Dendritic cell treated with granulocyte-macrophage colony-stimulating factor and Interleukin-4, amounts not matched to agents 40 ng/mL and 50 ng/mL, for 4 days (primary cell): ENCODE results near the gene ABHD6.
A peak's percentile ranks its signal among the peaks of the same experiment; 100 is the strongest.
"Not testable (repeated sequence)": the region's sequence is repeated elsewhere in the genome, so short reads cannot be mapped to it uniquely, and the experiment has no call there.

ENCODE experiments used
- H3K27ac Mint-ChIP-seq: one replicate; pipeline ENCODE4 v1.8.0; 2022; ENCODE audit warnings: mild to moderate bottlenecking, mixed read lengths
- H3K27me3 Mint-ChIP-seq: one replicate; pipeline ENCODE4 v1.8.0; 2022; ENCODE audit warnings: mild to moderate bottlenecking, mixed read lengths
- H3K36me3 Mint-ChIP-seq: one replicate; pipeline ENCODE4 v1.8.0; 2022; ENCODE audit warnings: low read depth, mixed read lengths
- H3K4me1 Mint-ChIP-seq: one replicate; pipeline ENCODE4 v1.8.0; 2022; ENCODE audit warnings: low read depth, mixed read lengths
- H3K4me3 Mint-ChIP-seq: one replicate; pipeline ENCODE4 v1.8.0; 2022; ENCODE audit warnings: mild to moderate bottlenecking, moderate library complexity, mixed read lengths
- H3K9me3 Mint-ChIP-seq: one replicate; pipeline ENCODE4 v1.8.0; 2022; ENCODE audit warnings: mixed read lengths
- intact Hi-C: fragments of 100-400 bp; cut with micrococcal nuclease; formaldehyde crosslinking; loops from one replicate; pipeline ENCODE4 v1.15.0; 2022

The ABHD6 gene

GRCh38 chr3:58288964-58289613 is 51.5 kb downstream of the ABHD6 start:
- H3K27me3 Mint-ChIP-seq, H3K9me3 Mint-ChIP-seq, H3K4me1 Mint-ChIP-seq, H3K4me3 Mint-ChIP-seq, H3K27ac Mint-ChIP-seq, intact Hi-C loops: not testable (repeated sequence)
- peaks cover 81% of the 10 kb centered on the region for H3K36me3 Mint-ChIP-seq

GRCh38 chr3:58290446-58290845 is 52.9 kb downstream of the ABHD6 start:
- H3K9me3 Mint-ChIP-seq, intact Hi-C loops, H3K27me3 Mint-ChIP-seq, H3K4me3 Mint-ChIP-seq, H3K4me1 Mint-ChIP-seq, H3K27ac Mint-ChIP-seq: not testable (repeated sequence)
- peaks cover 75% of the 10 kb centered on the region for H3K36me3 Mint-ChIP-seq

- Mint-ChIP-seq H3K4me3 (no peak overlapping the region), H3K4me1 (no peaks in the 10 kb centered on the region), H3K36me3 (peaks cover 68% of the 10 kb centered on the region), H3K9me3 (no peaks in the 10 kb centered on the region), H3K27me3 (no peaks in the 10 kb centered on the region), H3K27ac (no peak overlapping the region)
- intact Hi-C loops, result no loop called here
Observed at GRCh38 chr3:58291671-58292338, 54.2 kb downstream of the ABHD6 start.

GRCh38 chr3:58292866-58293265 is 55.3 kb downstream of the ABHD6 start:
- no peaks in the 10 kb centered on the region for H3K27me3 Mint-ChIP-seq
- no peaks in the 10 kb centered on the region for H3K4me1 Mint-ChIP-seq
- H3K9me3 Mint-ChIP-seq, result no peaks in the 10 kb centered on the region
- no peak overlapping the region for H3K27ac Mint-ChIP-seq
- no peak overlapping the region for H3K4me3 Mint-ChIP-seq
- peaks cover 58% of the 10 kb centered on the region for H3K36me3 Mint-ChIP-seq
- intact Hi-C loops, result no loop called here

- Mint-ChIP-seq H3K4me3 (no peak overlapping the region), H3K9me3 (no peaks in the 10 kb centered on the region), H3K36me3 (peaks cover 52% of the 10 kb centered on the region), H3K4me1 (no peaks in the 10 kb centered on the region), H3K27me3 (peaks cover 4% of the 10 kb centered on the region), H3K27ac (no peak overlapping the region)
- intact Hi-C loops, result no loop called here
Observed at GRCh38 chr3:58293516-58293915, 55.9 kb downstream of the ABHD6 start.

DNA sequence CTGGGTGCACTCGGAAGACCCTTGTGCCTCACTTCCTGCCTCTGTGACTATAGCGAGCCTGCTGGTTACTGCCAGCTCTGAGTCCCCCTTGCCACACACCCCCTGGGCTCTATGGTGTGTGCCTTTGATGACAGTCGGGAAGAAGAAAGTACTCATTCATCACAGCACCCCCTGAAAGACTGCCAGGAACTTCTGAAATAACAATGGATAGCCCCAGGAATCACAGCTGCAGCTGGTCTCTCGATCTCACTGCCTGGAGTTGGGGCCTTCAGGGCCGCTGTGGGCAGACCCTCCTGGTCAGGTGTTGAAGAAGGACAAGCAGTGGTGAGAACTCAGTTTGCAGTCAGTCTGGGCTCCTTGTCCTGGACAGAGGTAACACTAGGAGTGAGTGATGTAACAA is 58.7 kb downstream of the ABHD6 start:
- intact Hi-C loops, result no loop called here
- Mint-ChIP-seq H3K36me3 (peaks cover 35% of the 10 kb centered on the region), H3K9me3 (peaks cover 3% of the 10 kb centered on the region), H3K27ac (no peak overlapping the region), H3K27me3 (peaks cover 12% of the 10 kb centered on the region), H3K4me1 (no peaks in the 10 kb centered on the region), H3K4me3 (no peak overlapping the region)

DNA sequence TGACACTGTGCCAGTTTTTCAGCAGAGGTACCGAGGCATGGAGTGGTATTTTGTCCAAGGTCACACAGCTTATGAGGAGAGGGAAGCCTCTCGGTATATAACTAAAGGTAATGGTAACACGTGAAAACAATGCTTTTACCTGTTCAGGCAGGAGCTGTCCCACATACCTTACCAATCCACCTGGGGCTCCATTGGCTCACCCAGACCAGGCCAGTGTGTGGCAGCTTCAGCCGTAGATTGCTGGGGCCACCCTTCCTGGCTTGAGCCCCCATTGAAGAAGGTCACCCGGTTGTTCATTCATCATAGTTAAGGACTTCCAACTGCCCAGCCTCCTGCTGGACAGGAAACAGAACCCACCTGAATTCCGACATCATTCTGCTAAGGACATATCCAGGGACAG is 59.3 kb downstream of the ABHD6 start:
- intact Hi-C loops, result no loop called here
- Mint-ChIP-seq H3K27ac (no peak overlapping the region), H3K4me1 (no peaks in the 10 kb centered on the region), H3K9me3 (peaks cover 9% of the 10 kb centered on the region), H3K36me3 (peaks cover 30% of the 10 kb centered on the region), H3K27me3 (peaks cover 16% of the 10 kb centered on the region), H3K4me3 (no peak overlapping the region)

GRCh38 chr3:58298190-58298589 is 60.6 kb downstream of the ABHD6 start:
- Mint-ChIP-seq H3K27me3 (peaks cover 20% of the 10 kb centered on the region), H3K27ac (no peak overlapping the region), H3K9me3 (peaks cover 13% of the 10 kb centered on the region), H3K4me1 (no peaks in the 10 kb centered on the region), H3K4me3 (no peak overlapping the region), H3K36me3 (peaks cover 16% of the 10 kb centered on the region)
- intact Hi-C loops, result no loop called here

- no peaks in the 10 kb centered on the region for H3K4me1 Mint-ChIP-seq
- H3K27me3 Mint-ChIP-seq, result peaks cover 20% of the 10 kb centered on the region
- peaks cover 13% of the 10 kb centered on the region for H3K9me3 Mint-ChIP-seq
- H3K4me3 Mint-ChIP-seq, result no peak overlapping the region
- intact Hi-C loops, result no loop called here
- H3K27ac Mint-ChIP-seq, result no peak overlapping the region
- H3K36me3 Mint-ChIP-seq, result peaks cover 7% of the 10 kb centered on the region
Observed at GRCh38 chr3:58299075-58299474, 61.5 kb downstream of the ABHD6 start.

- H3K27ac Mint-ChIP-seq, result no peak overlapping the region
- H3K4me3 Mint-ChIP-seq, result no peak overlapping the region
- H3K36me3 Mint-ChIP-seq, result peaks cover 6% of the 10 kb centered on the region
- H3K27me3 Mint-ChIP-seq, result peaks cover 20% of the 10 kb centered on the region
- H3K9me3 Mint-ChIP-seq, result peaks cover 13% of the 10 kb centered on the region
- H3K4me1 Mint-ChIP-seq, result no peaks in the 10 kb centered on the region
- intact Hi-C loops, result loop anchor here (1.0 to 10.0 kb wide), 2 partner anchors 113 to 295 kb away; partner anchors contain the start of gene FLNB
Observed at GRCh38 chr3:58299839-58300516, 62.4 kb downstream of the ABHD6 start.

DNA sequence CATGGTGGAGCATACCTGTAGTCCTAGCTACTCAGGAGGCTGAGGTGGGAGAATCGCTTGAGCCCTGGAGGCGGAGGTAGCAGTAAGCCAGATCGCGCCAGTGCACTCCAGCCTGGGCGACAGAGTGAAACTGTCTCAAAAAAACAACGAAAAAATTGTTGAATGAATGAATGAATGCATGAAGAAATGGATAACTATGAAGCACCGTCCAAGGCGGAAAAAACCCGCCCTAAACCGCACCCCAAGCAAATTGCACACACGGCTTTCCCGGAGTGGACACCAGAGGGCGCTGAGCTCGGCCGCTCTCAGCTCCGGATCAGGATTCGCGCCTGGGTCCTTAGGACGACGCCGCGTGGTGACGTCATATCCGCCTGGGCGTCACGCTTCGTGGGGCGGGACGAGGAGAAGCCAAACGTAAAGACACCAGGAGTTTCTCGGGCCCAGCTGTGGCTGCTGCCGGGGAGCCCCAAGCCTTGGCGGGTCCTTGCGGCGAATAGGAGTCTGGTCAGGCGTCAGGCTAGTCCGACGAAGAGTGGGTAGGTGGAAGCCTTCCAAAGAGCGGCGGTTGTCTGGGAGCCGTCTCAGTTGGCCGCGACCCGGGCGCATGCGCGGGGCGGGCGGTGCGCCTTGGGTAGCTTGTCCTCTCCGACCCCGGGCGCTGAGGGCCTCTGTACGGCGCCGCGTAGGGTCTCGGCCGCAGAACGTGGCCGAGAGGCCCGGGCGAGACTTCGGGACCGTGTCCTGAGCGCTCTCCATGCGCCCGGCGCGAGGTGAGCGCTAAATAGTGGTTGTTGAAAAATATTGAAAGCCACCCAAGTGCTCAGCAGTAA is 68.5 kb downstream of the ABHD6 start, which contains the start of the genes HTD2 and RPP14:
Gene HTD2 (plus strand): TSS at position 639 of the 830 bp plus-strand sequence. CDS start 11,094 bp downstream, outside the sequence.
Gene RPP14 (plus strand): TSS at position 364 of the 830 bp plus-strand sequence. CDS start 4,085 bp downstream, outside the sequence.
- Mint-ChIP-seq H3K27me3 (peaks cover 9% of the 10 kb centered on the region), H3K27ac (peak within 1 kb of the TSS; percentile 99), H3K9me3 (peaks cover 12% of the 10 kb centered on the region), H3K4me1 (peaks cover 25% of the 10 kb centered on the region), H3K36me3 (peaks cover 46% of the 10 kb centered on the region), H3K4me3 (peak within 1 kb of the TSS; percentile 86)
- intact Hi-C loops, result loop anchor here (2.0 to 10.0 kb wide), 2 partner anchors 227 to 301 kb away; partner anchors contain the start of gene FLNB

DNA sequence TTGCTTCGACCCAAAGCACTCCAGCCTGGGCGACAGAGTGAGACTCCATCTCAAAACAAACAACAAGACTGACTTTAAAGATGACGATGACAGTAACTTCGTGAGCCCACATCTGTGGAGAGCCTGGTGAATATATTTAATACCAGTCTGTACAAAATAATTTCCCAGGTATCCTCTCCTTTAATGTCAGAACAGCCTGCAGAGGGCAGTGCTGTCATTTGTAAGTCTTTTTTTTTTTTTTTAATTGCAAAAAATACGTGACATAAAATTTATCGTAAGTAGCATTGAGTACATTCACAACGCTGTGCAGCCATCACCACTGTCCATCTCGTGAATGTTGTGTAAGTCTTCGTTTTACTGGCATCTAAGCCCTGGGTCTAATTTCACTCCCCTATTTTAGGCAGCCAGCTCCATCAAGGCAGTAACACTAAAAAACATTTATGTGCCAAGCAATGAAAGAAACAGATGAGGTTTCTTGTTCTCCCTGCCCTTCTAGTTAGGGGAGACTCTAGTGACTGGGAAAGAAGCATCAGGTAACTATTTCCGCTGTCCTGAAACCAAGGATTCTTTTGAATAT is 70.1 kb downstream of the ABHD6 start:
- peaks cover 25% of the 10 kb centered on the region for H3K4me1 Mint-ChIP-seq
- H3K4me3 Mint-ChIP-seq, result peak overlapping the region; percentile 86
- peak overlapping the region; percentile 99 for H3K27ac Mint-ChIP-seq
- no peaks in the 10 kb centered on the region for H3K27me3 Mint-ChIP-seq
- intact Hi-C loops, result loop anchor here (2.0 to 10.0 kb wide), 2 partner anchors 225 to 303 kb away; partner anchors contain the start of gene FLNB
- H3K9me3 Mint-ChIP-seq, result no peaks in the 10 kb centered on the region
- H3K36me3 Mint-ChIP-seq, result peaks cover 62% of the 10 kb centered on the region

DNA sequence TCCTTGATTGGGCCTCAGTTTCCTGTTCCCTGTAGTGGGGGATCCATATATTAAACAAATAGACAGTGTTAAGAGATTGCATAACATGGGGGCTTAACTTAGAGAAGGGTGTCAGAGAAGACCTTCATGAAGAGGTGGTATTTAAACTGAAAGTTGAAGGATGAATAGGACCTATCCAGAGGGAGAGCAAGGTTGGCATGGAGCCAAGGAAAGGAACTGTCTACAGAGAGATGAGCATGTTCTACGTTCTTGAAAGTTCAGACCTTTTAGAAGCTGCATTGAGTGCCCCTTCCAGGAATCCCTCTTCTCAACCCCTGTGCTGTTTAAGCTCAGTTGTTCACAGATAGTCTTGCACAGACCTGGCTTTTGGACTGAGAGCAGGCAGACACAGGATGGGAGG is 71.1 kb downstream of the ABHD6 start:
- intact Hi-C loops, result loop anchor here (10.0 kb wide), 1 partner anchor 304 kb away; the partner anchor contains the start of gene FLNB
- peaks cover 29% of the 10 kb centered on the region for H3K4me1 Mint-ChIP-seq
- H3K9me3 Mint-ChIP-seq, result no peaks in the 10 kb centered on the region
- peaks cover 72% of the 10 kb centered on the region for H3K36me3 Mint-ChIP-seq
- peak overlapping the region; percentile 73 for H3K27ac Mint-ChIP-seq
- no peaks in the 10 kb centered on the region for H3K27me3 Mint-ChIP-seq
- H3K4me3 Mint-ChIP-seq, result no peak overlapping the region
